G401 (cell line): Measurements from ENCODE around the gene RASL10A. TPM values are rescaled to one million over a fixed set of nuclear protein-coding genes. Genes with fewer than 3 reads are reported as not detected.
A peak's percentile ranks its signal among the peaks of the same experiment; 100 is the strongest.

ENCODE experiments used
- DNase-seq: peaks from one replicate; pipeline ENCODE4 v3.0.0-alpha.2; 2015; ENCODE audit warnings: low spot score
- in situ Hi-C: cut with HindIII; loops from 2 replicates; pipeline ENCODE4 v1.10.0; 2016; ENCODE audit warnings: low sequenced_read_pairs, mixed read lengths
- total RNA-seq: library from RNA; depleted of rRNA; stranded (reverse); fragments of >200 nt; shearing (Covaris generic); gene quantifications from 2 replicates; pipeline ENCODE4 v1.2.3, GENCODE V29; 2014

Gene RASL10A
- total RNA-seq, 1 experiment from 2014 or later, result 3.0 TPM

DNA sequence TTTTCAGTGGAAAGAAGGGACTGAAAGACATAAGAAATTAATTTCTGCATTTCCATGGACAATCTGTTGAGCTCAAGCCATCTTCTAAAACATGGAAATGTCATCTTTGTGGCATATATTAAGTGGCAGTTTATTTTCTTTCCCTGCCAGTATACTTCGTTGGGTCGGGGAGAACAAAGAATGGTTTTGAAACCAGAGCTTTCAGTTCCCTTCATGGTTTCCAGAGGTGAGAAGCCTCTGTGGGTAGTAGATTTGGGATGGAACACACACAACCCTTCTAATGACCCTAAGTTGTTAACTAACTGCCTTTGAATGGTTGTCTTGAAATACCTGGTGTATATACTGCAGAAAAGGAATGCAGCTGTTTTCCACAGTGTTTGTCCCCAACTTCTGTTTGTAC lies 26.7 kb downstream of the RASL10A start:
- in situ Hi-C loops, result no loop called here
- DNase-seq, result no peak

DNA sequence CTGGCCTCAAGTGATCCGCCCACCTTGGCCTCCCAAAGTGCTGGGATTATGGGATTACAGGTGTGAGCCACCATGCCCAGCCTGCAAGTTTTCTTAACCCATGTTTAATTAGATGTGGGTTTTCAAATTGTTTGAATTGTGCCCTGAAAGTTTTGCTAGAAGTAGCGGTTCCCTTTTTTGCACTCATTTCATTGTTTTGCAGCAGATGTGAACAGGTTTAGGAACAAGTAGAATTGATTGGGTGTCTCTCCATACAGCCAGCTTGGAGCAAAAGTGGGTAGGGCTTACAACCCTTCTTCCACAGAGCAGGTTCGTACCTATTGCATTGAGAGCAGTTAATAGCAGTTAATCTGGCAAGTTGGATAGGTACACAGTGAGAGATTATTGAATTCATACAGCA lies 31.3 kb downstream of the RASL10A start:
- DNase-seq, result no peak

DNA sequence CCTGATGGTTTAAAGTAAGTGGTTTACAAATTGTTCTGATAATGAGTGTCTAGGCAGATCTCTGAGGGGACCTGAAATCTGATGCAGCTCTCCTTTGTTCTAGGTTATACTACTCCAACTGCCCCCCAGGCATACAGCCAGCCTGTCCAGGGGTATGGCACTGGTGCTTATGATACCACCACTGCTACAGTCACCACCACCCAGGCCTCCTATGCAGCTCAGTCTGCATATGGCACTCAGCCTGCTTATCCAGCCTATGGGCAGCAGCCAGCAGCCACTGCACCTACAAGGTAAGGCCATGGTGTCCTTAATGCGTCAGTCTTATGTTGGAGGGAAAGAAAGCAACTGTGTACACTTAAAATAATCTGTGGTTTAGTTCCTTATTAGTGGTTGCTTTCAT lies 37.6 kb downstream of the RASL10A start:
- no peak for DNase-seq
- in situ Hi-C loops, result no loop called here

More for the DNA sequence above, 31.3 kb downstream of the RASL10A start:
- in situ Hi-C loops, result no loop called here

GRCh38 chr22:29275819-29276565 lies 39.5 kb downstream of the RASL10A start:
- in situ Hi-C loops, result no loop called here
- DNase-seq, result no peak

GRCh38 chr22:29275167-29275566 lies 40.3 kb downstream of the RASL10A start:
- no peak for DNase-seq

DNA sequence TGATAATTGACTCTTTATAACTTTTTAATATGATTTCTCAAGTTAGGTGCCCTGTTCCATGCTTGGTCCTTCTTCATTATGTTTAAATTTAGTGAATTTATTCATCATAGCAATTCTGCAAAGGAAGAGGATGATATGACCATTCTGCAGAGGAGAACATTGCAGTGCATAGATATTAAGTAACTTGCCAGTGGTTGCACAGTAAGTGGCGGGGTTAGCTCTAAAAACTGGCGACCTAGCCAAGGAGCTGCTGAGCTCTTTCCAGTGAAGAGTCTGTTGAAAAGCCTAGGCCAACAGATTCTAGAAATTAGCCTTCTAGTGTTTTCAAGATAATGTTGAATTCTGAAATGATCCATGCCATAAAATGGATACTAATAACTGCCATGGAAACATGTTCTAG lies 42.9 kb downstream of the RASL10A start:
- no peak for DNase-seq
- in situ Hi-C loops, result no loop called here

More at GRCh38 chr22:29275167-29275566, 40.3 kb downstream of the RASL10A start:
- in situ Hi-C loops, result no loop called here

GRCh38 chr22:29270475-29271271 lies 44.8 kb downstream of the RASL10A start:
- DNase-seq, result no peak
- in situ Hi-C loops, result no loop called here

GRCh38 chr22:29269731-29270474 lies 45.6 kb downstream of the RASL10A start:
- in situ Hi-C loops, result no loop called here
- DNase-seq, result no peak

GRCh38 chr22:29269230-29269604 lies 46.3 kb downstream of the RASL10A start:
- DNase-seq, result no peak
- in situ Hi-C loops, result no loop called here

- in situ Hi-C loops, result no loop called here
These were observed 46.8 kb downstream of the RASL10A start for GRCh38 chr22:29268511-29269229.

GRCh38 chr22:29267858-29268510 lies 47.5 kb downstream of the RASL10A start, which contains the start of the genes EWSR1 and RHBDD3:
Gene EWSR1 (plus strand): TSS chr22:29268268. CDS start chr22:29268337, 69 bp downstream.
Gene RHBDD3 (minus strand): TSS chr22:29267981. CDS start chr22:29265626, 2,355 bp downstream.
- peak; percentile 91 for DNase-seq
- in situ Hi-C loops, result no loop called here

More at GRCh38 chr22:29268511-29269229, 46.8 kb downstream of the RASL10A start:
- peak; percentile 66 for DNase-seq

DNA sequence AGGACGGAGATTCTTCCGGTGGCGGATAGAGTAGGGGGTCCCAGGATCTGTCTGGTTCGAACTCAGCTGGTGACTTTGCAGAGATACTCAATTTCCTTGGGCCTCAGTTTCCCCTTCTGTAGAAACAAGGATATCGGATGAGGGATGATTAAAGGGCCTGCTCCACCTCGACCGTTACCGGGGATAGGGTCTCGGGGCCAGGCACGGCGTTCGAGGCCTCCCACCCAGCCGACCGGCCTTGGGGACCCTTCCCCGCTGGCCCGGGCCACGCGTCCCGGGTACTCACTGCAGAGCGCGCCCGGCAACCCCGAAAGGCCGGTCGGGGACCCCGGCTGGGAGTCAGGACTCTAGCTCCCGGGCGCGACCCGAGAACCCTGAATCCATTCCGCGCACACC lies 48.0 kb downstream of the RASL10A start:
- no peak for DNase-seq
- in situ Hi-C loops, result no loop called here

- in situ Hi-C loops, result no loop called here
- DNase-seq, result no peak
These were observed 48.7 kb downstream of the RASL10A start for GRCh38 chr22:29266564-29267461.

DNA sequence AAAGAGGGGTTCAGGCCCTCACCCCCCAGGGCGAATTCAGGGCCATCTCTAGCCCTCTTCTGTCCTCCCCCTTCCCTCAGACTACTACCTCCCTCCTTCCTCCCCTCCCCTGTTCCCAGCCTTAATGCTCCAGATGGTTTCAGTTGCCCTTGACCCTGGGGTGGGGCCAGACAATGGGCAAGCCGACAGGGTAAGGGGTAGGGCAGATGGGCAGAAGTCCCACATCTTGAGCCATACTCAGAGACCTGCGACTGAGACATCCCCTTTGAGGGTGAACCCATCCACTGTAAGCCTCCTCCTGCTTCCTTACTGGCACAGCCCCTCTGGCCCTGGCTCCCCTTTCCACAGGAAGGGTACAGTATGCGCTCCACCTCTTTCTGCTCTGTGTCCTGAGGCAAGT lies 49.6 kb downstream of the RASL10A start:
- in situ Hi-C loops, result no loop called here
- DNase-seq, result no peak

GRCh38 chr22:29265305-29265704 lies 50.2 kb downstream of the RASL10A start:
- in situ Hi-C loops, result no loop called here
- DNase-seq, result no peak

GRCh38 chr22:29263791-29264276 lies 51.7 kb downstream of the RASL10A start:
- no peak for DNase-seq
- in situ Hi-C loops, result no loop called here
